Endothelial cell of umbilical vein (primary cell): Measurements from ENCODE around the gene TMEM145. TPM values are rescaled to one million over a fixed set of nuclear protein-coding genes. Genes with fewer than 3 reads are reported as not detected.

Source experiments
- BruUV-seq: library from RNA; stranded (reverse); fragments of 400-500 nt; replicated peaks from 2 replicates; lab custom pipeline; 2021; lab: Mats Ljungman, UMichigan
- CTCF ChIA-PET: fragments of 300-600, 350-600 bp; sonication (Branson Sonifier 250); formaldehyde crosslinking; loops from one replicate; lab custom pipeline; 2021; ENCODE audit warnings: antibody characterized with exemption, inconsistent platforms; lab: Charles Lee
- POLR2A ChIA-PET: fragments of 300-600, 350-600 bp; sonication (Branson Sonifier 250); formaldehyde crosslinking; loops from one replicate; lab custom pipeline; 2021; ENCODE audit warnings: antibody characterized with exemption, inconsistent platforms; lab: Charles Lee
- DNase-seq: peaks from one replicate; pipeline ENCODE4 v3.0.0-alpha.2; 2011; ENCODE audit warnings: low read depth, low spot score
- FAIRE-seq: peaks from 2 replicates; lab custom pipeline; 2011; peaks lifted over from hg19 to GRCh38; lab: Jason Lieb, UNC
- H2AFZ ChIP-seq: 2 replicates; pipeline ENCODE4 v1.6.0; 2012; ENCODE audit warnings: low read depth, low read length, control low read depth, inconsistent platforms
- H3K27ac ChIP-seq: 2 replicates; pipeline ENCODE4 v1.5.1; 2011; ENCODE audit warnings: low read depth, mild to moderate bottlenecking, control low read depth, low read length, moderate library complexity; ENCODE audit not compliant: insufficient read depth
- H3K27me3 ChIP-seq, 2 experiments: 2 replicates each; pipeline versions ENCODE4 v1.6.0 to v1.6.1; 2011; ENCODE audit warnings: low read length in 2 of 2, mixed read lengths in 1 of 2; ENCODE audit not compliant: control insufficient read depth in 2 of 2, insufficient read depth in 2 of 2
- H3K36me3 ChIP-seq, 2 experiments: 2 replicates in 1 of 2; 3 replicates in 1 of 2; pipeline ENCODE4 v1.5.1; 2011; ENCODE audit warnings: low read length in 2 of 2, mild to moderate bottlenecking in 1 of 2, moderate library complexity in 1 of 2; ENCODE audit not compliant: control insufficient read depth in 2 of 2, insufficient read depth in 2 of 2; ENCODE audit errors: extremely low read depth in 1 of 2
- H3K4me1 ChIP-seq: 3 replicates; pipeline ENCODE4 v1.5.1; 2011; ENCODE audit warnings: mild to moderate bottlenecking, low read length; ENCODE audit not compliant: control insufficient read depth, insufficient read depth; ENCODE audit errors: extremely low read depth
- H3K4me2 ChIP-seq: 2 replicates; pipeline ENCODE4 v1.6.1; 2011; ENCODE audit warnings: low read length, control low read depth, mixed read lengths; ENCODE audit not compliant: insufficient read depth
- H3K4me3 ChIP-seq, 3 experiments: fragments of 200-600 bp in 1 of 3; sonication (generic), shearing (Covaris generic) in 1 of 3; replicated peaks in 1 of 3; 2 replicates each; pipeline ENCODE4 v1.5.1; 2011 to 2016; ENCODE audit warnings: control low read depth in 3 of 3, low read length in 3 of 3, mild to moderate bottlenecking in 2 of 3, inconsistent platforms in 1 of 3, low read depth in 1 of 3, moderate library complexity in 1 of 3; ENCODE audit not compliant: insufficient read depth in 1 of 3
- H3K79me2 ChIP-seq: 2 replicates; pipeline ENCODE4 v1.6.0; 2012; ENCODE audit warnings: low read length, inconsistent platforms; ENCODE audit not compliant: control insufficient read depth, insufficient read depth
- H3K9ac ChIP-seq: replicated peaks from 2 replicates; pipeline ENCODE3; 2011; ENCODE audit warnings: low read length, control low read depth; ENCODE audit not compliant: insufficient read depth; ENCODE audit errors: extremely low read depth
- H3K9me1 ChIP-seq: replicated peaks from 3 replicates; pipeline ENCODE4 v1.6.0; 2011; ENCODE audit warnings: mild to moderate bottlenecking, low read length; ENCODE audit not compliant: control insufficient read depth, insufficient read depth; ENCODE audit errors: extremely low read depth
- H3K9me3 ChIP-seq: replicated peaks from 2 replicates; pipeline ENCODE4 v1.5.1; 2012; ENCODE audit warnings: low read length, inconsistent platforms; ENCODE audit not compliant: control insufficient read depth, insufficient read depth
- H4K20me1 ChIP-seq: replicated peaks from 2 replicates; pipeline ENCODE3; 2011; ENCODE audit warnings: mild to moderate bottlenecking, low read length; ENCODE audit not compliant: control insufficient read depth, insufficient read depth; ENCODE audit errors: extremely low read depth
- CTCF ChIP-seq, 2 donors: IDR thresholded peaks; 1 replicate in 1 of 2; 2 replicates in 1 of 2; pipeline ENCODE4 v1.5.1; 2011; ENCODE audit warnings: low read length in 2 of 2, mild to moderate bottlenecking in 2 of 2, moderate library complexity in 2 of 2, control low read depth in 1 of 2, inconsistent platforms in 1 of 2, low read depth in 1 of 2; ENCODE audit not compliant: insufficient read depth in 1 of 2; ENCODE audit errors: extremely low read depth in 1 of 2
- EZH2 ChIP-seq: IDR thresholded peaks from 2 replicates; pipeline ENCODE4 v1.6.1; 2012; ENCODE audit warnings: borderline replicate concordance, low read depth, mild to moderate bottlenecking, moderate library complexity, low read length, inconsistent platforms; ENCODE audit not compliant: severe bottlenecking
- FOS ChIP-seq: IDR thresholded peaks from 2 replicates; pipeline ENCODE4 v1.6.1; 2011; ENCODE audit warnings: mild to moderate bottlenecking, low read length, moderate library complexity, borderline replicate concordance; ENCODE audit not compliant: insufficient read depth
- GATA2 ChIP-seq: IDR thresholded peaks from 2 replicates; pipeline ENCODE4 v1.7.0; 2011; ENCODE audit warnings: low read depth, mild to moderate bottlenecking, moderate library complexity, mixed read lengths, low read length; ENCODE audit not compliant: insufficient read length, insufficient read depth
- MAX ChIP-seq: IDR thresholded peaks from 2 replicates; pipeline ENCODE4 v1.6.1; 2011; ENCODE audit not compliant: insufficient read depth, insufficient read length
- MYC ChIP-seq: IDR thresholded peaks from one replicate; pipeline ENCODE4 v1.6.1; 2011; ENCODE audit warnings: mild to moderate bottlenecking, low read depth, low read length
- POLR2A ChIP-seq: IDR thresholded peaks from 2 replicates; pipeline ENCODE4 v1.6.1; 2012; ENCODE audit warnings: low read depth, mild to moderate bottlenecking, control low read depth, low read length
- POLR2AphosphoS5 ChIP-seq: IDR thresholded peaks from 2 replicates; pipeline ENCODE4 v1.6.1; 2012; ENCODE audit warnings: low read depth, mild to moderate bottlenecking, control low read depth, low read length, moderate library complexity; ENCODE audit not compliant: insufficient read depth
- dilution Hi-C: fragments of 300-500 bp; cut with MboI; formaldehyde crosslinking; loops from one replicate; pipeline ENCODE4 v1.15.0; 2019; ENCODE audit warnings: low sequenced_read_pairs; ENCODE audit not compliant: extremely low pct_ligation_motif_present
- intact Hi-C: fragments of 100-400 bp; cut with micrococcal nuclease; formaldehyde crosslinking; loops from one replicate; pipeline ENCODE4 v1.10.0; 2022
- polyA plus RNA-seq, 4 experiments: library from polyadenylated mRNA; depleted of rRNA in 3 of 4; stranded (reverse) in 3 of 4; unstranded in 1 of 4; fragments of >200 nt; gene quantifications; 2 replicates each; pipeline versions ENCODE4 v1.2.1 to v1.2.3, GENCODE V29; 2011 to 2012; ENCODE audit warnings: missing spikeins in 1 of 4
- total RNA-seq: library from RNA; stranded (reverse); gene quantifications from 2 replicates; pipeline ENCODE4 v1.2.3, GENCODE V29; 2021

The TMEM145 gene
- total and polyA plus RNA-seq, 2 donors (not counting 3 experiments of a cell fraction or from before 2014, with no cell fraction given) = not detected

DNA sequence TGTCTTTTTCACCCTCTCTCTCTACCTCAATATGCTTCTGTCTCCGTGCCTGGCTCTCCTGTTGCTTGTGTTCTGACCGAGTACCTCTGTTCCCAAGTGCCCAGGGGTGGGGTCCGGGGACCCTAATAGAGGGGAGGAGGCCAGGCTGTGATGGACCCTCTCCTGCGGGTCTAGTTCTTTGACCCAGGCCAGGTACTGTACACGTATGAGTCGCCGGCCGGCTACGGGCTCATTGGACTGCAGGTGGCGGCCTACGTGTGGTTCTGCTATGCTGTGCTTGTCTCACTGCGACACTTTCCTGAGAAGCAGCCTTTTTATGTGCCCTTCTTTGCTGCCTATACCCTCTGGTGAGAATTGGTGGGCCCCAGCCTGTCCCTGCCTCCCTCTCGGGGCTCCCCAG lies 4.4 kb downstream of the TMEM145 start:
- Histone ChIP-seq H3K4me3 (no peak overlapping the region), H3K4me1 (no peaks in the 10 kb centered on the region), H3K79me2 (no peaks in the 10 kb centered on the region), H3K36me3 (no peaks in the 10 kb centered on the region), H3K27me3 (peaks cover 14 to 15% of the 10 kb centered on the region in 2 experiments), H3K9ac (no peak overlapping the region), H3K27ac (no peak overlapping the region), H3K9me1 (no peaks in the 10 kb centered on the region), H3K9me3 (no peaks in the 10 kb centered on the region), H2AFZ (no peak overlapping the region), H4K20me1 (no peaks in the 10 kb centered on the region), H3K4me2 (no peak overlapping the region)
- BruUV-seq = no TSS peak
- dilution Hi-C loops (no loop called here), intact Hi-C loops (no loop called here)
- no peak for TF ChIP-seq FOS
- TF ChIP-seq EZH2 = no peak
- TF ChIP-seq MAX = no peak
- TF ChIP-seq GATA2 = no peak
- TF ChIP-seq CTCF (IDR thresholded peaks at IDR 0.05; ENCODE audit: extremely low read depth in 1 of 2, insufficient read depth in 1 of 2, low read depth in 1 of 2, low read length in 2 of 2) = no peak
- TF ChIP-seq MYC = no peak
- no peak for TF ChIP-seq POLR2A
- no peak for TF ChIP-seq POLR2AphosphoS5
- FAIRE-seq (no peak), DNase-seq (no peak)
- ChIA-PET POLR2A (no interaction called here), CTCF (no interaction called here)
